Activated CD4-positive, CD25-positive, alpha-beta regulatory T cell treated with anti-CD3 and anti-CD28 coated beads, Interleukin-2, amount 50 U/mL, for 24 hours (primary cell): ENCODE results near the gene QRICH2.
"Not testable (repeated sequence)": the region's sequence is repeated elsewhere in the genome, so short reads cannot be mapped to it uniquely, and the experiment has no call there.

ENCODE experiments used
- ATAC-seq, 2 donors: fragments of 150-1000 bp; cut with Tn5 transposase; one replicate each; pipeline ENCODE4 v1.10.0; 2021; ENCODE audit warnings: mild to moderate bottlenecking in 1 of 2, moderate library complexity in 1 of 2

QRICH2 gene

GRCh38 chr17:76244721-76245120 lies 63.4 kb downstream of the QRICH2 start:
- not testable (repeated sequence) for ATAC-seq

GRCh38 chr17:76243826-76244679 lies 64.0 kb downstream of the QRICH2 start:
- no peak for ATAC-seq

DNA sequence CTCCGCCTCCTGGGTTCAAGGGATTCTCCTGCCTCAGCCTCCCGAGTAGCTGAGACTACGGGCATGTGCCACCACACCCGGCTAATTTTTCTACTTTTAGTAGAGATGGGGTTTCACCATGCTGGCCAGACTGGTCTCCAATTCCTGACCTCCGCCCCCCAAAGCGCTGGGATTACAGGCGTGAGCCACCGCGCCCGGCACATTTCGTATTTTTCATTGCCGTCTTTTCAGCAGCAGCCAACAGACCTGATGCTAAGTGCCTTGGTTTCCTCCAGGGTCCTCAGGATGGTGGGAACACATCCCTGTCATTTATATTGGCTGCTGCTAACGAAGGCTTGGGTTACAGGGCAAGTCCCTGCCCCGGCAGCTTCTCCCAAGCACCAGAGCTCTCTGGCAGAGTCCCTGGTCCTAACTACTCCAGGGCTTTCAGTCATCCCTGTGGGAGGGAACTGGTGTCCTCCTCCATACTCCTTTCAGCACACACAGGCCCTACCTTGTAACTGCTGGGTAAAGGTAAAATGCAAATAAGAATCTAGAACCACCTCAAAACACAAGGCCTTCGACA lies 66.3 kb downstream of the QRICH2 start:
- ATAC-seq = no peak

DNA sequence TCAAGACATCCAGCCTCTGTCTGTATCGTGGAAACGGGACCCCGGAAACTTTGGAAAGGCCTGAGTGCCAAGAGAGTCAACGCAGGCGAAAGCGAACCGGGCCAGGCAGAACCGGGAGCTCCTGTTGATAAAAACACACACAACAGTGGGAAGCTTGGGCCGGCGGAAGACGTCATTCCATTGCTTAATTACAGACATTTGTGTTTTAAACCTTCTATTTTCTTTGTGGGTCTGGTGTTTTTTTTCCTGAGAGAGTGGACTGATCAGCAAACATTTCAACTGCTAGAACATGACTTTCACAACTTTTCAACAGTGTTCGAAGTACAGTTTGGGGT lies 66.9 kb downstream of the QRICH2 start:
- no peak for ATAC-seq

- ATAC-seq = peak; percentile 92 to 95
Observed at GRCh38 chr17:76240461-76241203, 67.4 kb downstream of the QRICH2 start, which contains the start of gene RNF157. Gene RNF157, minus strand, starts transcription at chr17:76240493. Its CDS starts 253 bp downstream, at chr17:76240240.

GRCh38 chr17:76239538-76240274 lies 68.4 kb downstream of the QRICH2 start:
- no peak for ATAC-seq

GRCh38 chr17:76238847-76239537 lies 69.1 kb downstream of the QRICH2 start:
- no peak for ATAC-seq

- no peak for ATAC-seq
Observed at GRCh38 chr17:76237859-76238313, 70.2 kb downstream of the QRICH2 start.

- no peak for ATAC-seq
Observed at GRCh38 chr17:76236603-76237002, 71.5 kb downstream of the QRICH2 start.

GRCh38 chr17:76235883-76236282 lies 72.2 kb downstream of the QRICH2 start:
- ATAC-seq = no peak

GRCh38 chr17:76234354-76234679 lies 73.8 kb downstream of the QRICH2 start:
- peak; percentile 32 to 56 for ATAC-seq

GRCh38 chr17:76233588-76234353 lies 74.3 kb downstream of the QRICH2 start:
- ATAC-seq = no peak

GRCh38 chr17:76232342-76232741 lies 75.7 kb downstream of the QRICH2 start:
- ATAC-seq = no peak

DNA sequence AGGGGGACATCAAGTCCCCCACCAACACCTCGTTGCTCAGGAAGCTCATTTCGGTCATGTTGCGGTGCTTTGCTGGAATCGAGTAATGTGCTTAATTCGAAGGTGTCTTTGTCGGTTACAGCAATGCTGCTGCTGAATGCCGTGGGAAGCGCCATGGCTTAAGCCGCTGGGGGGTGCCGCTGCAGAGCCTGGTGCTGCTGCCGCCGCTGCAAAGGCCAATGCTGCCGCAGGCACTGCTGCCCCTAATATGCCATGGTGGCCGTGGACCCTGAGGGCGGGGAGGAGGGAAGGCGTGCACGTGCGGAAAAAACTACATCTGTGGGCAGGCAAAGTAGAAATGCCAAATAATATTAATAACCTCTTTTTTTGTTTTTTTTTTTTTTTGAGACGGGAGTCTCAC lies 81.3 kb downstream of the QRICH2 start:
- not testable (repeated sequence) for ATAC-seq

DNA sequence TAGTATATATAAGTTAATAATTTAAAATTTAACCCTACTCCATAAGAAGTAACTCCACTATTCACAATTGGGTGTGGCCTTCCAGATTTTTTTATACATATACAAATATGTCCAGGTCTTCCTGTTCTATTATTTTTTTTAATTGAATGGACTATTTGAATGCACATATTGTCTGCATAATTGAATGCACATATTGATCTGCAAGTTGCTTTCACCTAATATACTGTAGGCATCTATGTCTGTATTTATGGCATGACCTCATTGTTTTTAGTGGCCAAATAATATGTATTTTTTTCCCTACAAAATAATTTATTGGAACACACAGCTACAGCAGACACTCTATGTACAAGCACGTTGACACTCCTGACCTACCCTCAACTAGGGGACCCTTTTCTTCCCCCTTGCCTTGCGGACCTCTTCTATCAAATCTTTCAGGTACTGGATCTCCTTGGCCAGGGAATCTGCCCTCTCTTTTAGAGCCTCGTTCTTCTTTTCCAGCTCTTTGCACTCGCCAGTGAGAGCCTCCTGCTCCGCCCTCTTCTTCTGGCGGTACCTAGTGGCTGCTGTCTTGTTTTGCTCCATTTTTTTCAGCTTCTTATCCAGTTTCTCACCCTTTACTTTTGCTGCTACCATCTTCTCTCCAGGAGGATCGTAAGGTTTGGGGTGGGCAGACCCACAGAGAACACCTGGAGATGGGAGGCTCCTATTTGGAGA lies 82.5 kb downstream of the QRICH2 start:
- ATAC-seq = not testable (repeated sequence)
